HG02610 (cell line): Measurements from ENCODE around the gene MPDZ.

Experiments used
- ATAC-seq: cut with Tn5 transposase; IDR thresholded peaks from one replicate; pipeline ENCODE4 v1.9.1; 2021; ENCODE audit warnings: mild to moderate bottlenecking, moderate library complexity; ENCODE audit not compliant: unreplicated experiment

The MPDZ gene

GRCh38 chr9:13186091-13186490 lies 93.4 kb downstream of the MPDZ start:
- ATAC-seq = no peak

GRCh38 chr9:13181652-13182051 lies 97.8 kb downstream of the MPDZ start:
- no peak for ATAC-seq

GRCh38 chr9:13179257-13179656 lies 100.2 kb downstream of the MPDZ start:
- no peak for ATAC-seq

GRCh38 chr9:13175732-13176131 lies 103.8 kb downstream of the MPDZ start:
- no peak for ATAC-seq

GRCh38 chr9:13174906-13175639 lies 104.4 kb downstream of the MPDZ start:
- ATAC-seq = no peak

- no peak for ATAC-seq
Observed at GRCh38 chr9:13173553-13173952, 105.9 kb downstream of the MPDZ start.

GRCh38 chr9:13171261-13171660 lies 108.2 kb downstream of the MPDZ start:
- ATAC-seq = no peak

- ATAC-seq = no peak
Observed at GRCh38 chr9:13166996-13167395, 112.5 kb downstream of the MPDZ start.

- no peak for ATAC-seq
Observed at GRCh38 chr9:13165956-13166355, 113.5 kb downstream of the MPDZ start.

GRCh38 chr9:13165236-13165945 lies 114.1 kb downstream of the MPDZ start:
- ATAC-seq = no peak

- no peak for ATAC-seq
Observed at GRCh38 chr9:13163946-13164345, 115.5 kb downstream of the MPDZ start.

- no peak for ATAC-seq
Observed at GRCh38 chr9:13163287-13163686, 116.2 kb downstream of the MPDZ start.

GRCh38 chr9:13160051-13160450 lies 119.4 kb downstream of the MPDZ start:
- no peak for ATAC-seq

- no peak for ATAC-seq
Observed at GRCh38 chr9:13158986-13159385, 120.5 kb downstream of the MPDZ start.

- no peak for ATAC-seq
Observed at GRCh38 chr9:13151489-13151888, 128.0 kb downstream of the MPDZ start.

- ATAC-seq = no peak
Observed at GRCh38 chr9:13149454-13149853, 130.0 kb downstream of the MPDZ start.

- no peak for ATAC-seq
Observed at GRCh38 chr9:13146840-13147239, 132.7 kb downstream of the MPDZ start.

- ATAC-seq = no peak
Observed at GRCh38 chr9:13145340-13145739, 134.2 kb downstream of the MPDZ start.

GRCh38 chr9:13144166-13144775 lies 135.2 kb downstream of the MPDZ start:
- ATAC-seq = no peak

- ATAC-seq = no peak
Observed at GRCh38 chr9:13143281-13143680, 136.2 kb downstream of the MPDZ start.

GRCh38 chr9:13142776-13143175 lies 136.7 kb downstream of the MPDZ start:
- ATAC-seq = no peak

- ATAC-seq = no peak
Observed at GRCh38 chr9:13141629-13142028, 137.9 kb downstream of the MPDZ start.
